CD4-positive, alpha-beta memory T cell (primary cell): ENCODE measurements around the gene PLEK. TPM values are rescaled to one million over a fixed set of nuclear protein-coding genes. Genes with fewer than 3 reads are reported as not detected.
"Not testable (repeated sequence)": the region's sequence is repeated elsewhere in the genome, so short reads cannot be mapped to it uniquely, and the experiment has no call there.

Experiments
- CTCF ChIA-PET: fragments of 350-600 bp; sonication (Branson Sonifier 250); formaldehyde crosslinking; loops from one replicate; lab custom pipeline; 2021; ENCODE audit warnings: inconsistent platforms; ENCODE audit not compliant: partially characterized antibody; lab: Charles Lee
- POLR2A ChIA-PET: fragments of 350-600 bp; sonication (Branson Sonifier 250); formaldehyde crosslinking; loops from one replicate; lab custom pipeline; 2021; ENCODE audit not compliant: partially characterized antibody; lab: Charles Lee
- DNase-seq, 5 donors: peaks; one replicate each; pipeline versions ENCODE4 v3.0.0 to v3.0.0-alpha.2; 2020 to 2022; ENCODE audit warnings: mixed read lengths in 1 of 5
- H3K27ac ChIP-seq: one replicate; pipeline ENCODE4 v1.7.0; 2013; ENCODE audit warnings: low read depth, low read length
- H3K27me3 ChIP-seq: 2 replicates; pipeline ENCODE4 v1.7.0; 2013; ENCODE audit warnings: mild to moderate bottlenecking, low read length, moderate library complexity; ENCODE audit not compliant: insufficient read depth
- H3K36me3 ChIP-seq: 2 replicates; pipeline ENCODE4 v1.7.0; 2013; ENCODE audit warnings: mild to moderate bottlenecking, low read length, moderate library complexity; ENCODE audit not compliant: insufficient read depth
- H3K4me1 ChIP-seq: 2 replicates; pipeline ENCODE4 v1.7.0; 2013; ENCODE audit warnings: mild to moderate bottlenecking, low read length, moderate library complexity; ENCODE audit not compliant: insufficient read depth
- H3K4me3 ChIP-seq, 2 donors: one replicate each; pipeline ENCODE4 v1.7.0; 2013; ENCODE audit warnings: low read length in 2 of 2, mild to moderate bottlenecking in 1 of 2
- H3K9me3 ChIP-seq, 2 donors: one replicate each; pipeline ENCODE4 v1.7.0; 2013; ENCODE audit warnings: low read length in 2 of 2, control low read depth in 1 of 2; ENCODE audit not compliant: control insufficient read depth in 1 of 2
- H3K27ac Mint-ChIP-seq, 7 donors: one replicate each; pipeline ENCODE4 v1.8.0; 2020 to 2021; ENCODE audit warnings: mixed read lengths in 7 of 7, mild to moderate bottlenecking in 6 of 7, inconsistent platforms in 3 of 7, moderate library complexity in 3 of 7
- H3K27me3 Mint-ChIP-seq, 2 donors: one replicate each; pipeline ENCODE4 v1.8.0; 2020 to 2021; ENCODE audit warnings: mixed read lengths in 2 of 2
- H3K36me3 Mint-ChIP-seq, 2 donors: one replicate each; pipeline ENCODE4 v1.8.0; 2020 to 2021; ENCODE audit warnings: mixed read lengths in 2 of 2, inconsistent platforms in 1 of 2, mild to moderate bottlenecking in 1 of 2
- H3K4me1 Mint-ChIP-seq, 4 donors: one replicate each; pipeline ENCODE4 v1.8.0; 2020 to 2021; ENCODE audit warnings: mixed read lengths in 4 of 4, mild to moderate bottlenecking in 1 of 4
- H3K4me3 Mint-ChIP-seq, 8 donors: one replicate each; pipeline ENCODE4 v1.8.0; 2020 to 2021; ENCODE audit warnings: mixed read lengths in 8 of 8, mild to moderate bottlenecking in 7 of 8, moderate library complexity in 6 of 8, inconsistent platforms in 3 of 8
- H3K9me3 Mint-ChIP-seq, 8 donors: one replicate each; pipeline ENCODE4 v1.8.0; 2020 to 2021; ENCODE audit warnings: mixed read lengths in 8 of 8, mild to moderate bottlenecking in 5 of 8, inconsistent platforms in 3 of 8, moderate library complexity in 1 of 8
- intact Hi-C: fragments of 100-400 bp; cut with micrococcal nuclease; formaldehyde crosslinking; loops from one replicate; pipeline ENCODE4 v1.15.1; 2023
- polyA plus RNA-seq, 2 donors: library from polyadenylated mRNA; unstranded; fragments of 300-500 nt; fragmentation: Illumina TruSeq; gene quantifications; one replicate each; pipeline ENCODE4 v1.2.3, GENCODE V29; 2021
- total RNA-seq, 2 experiments: library from RNA; stranded (reverse); gene quantifications; one replicate each; pipeline ENCODE4 v1.2.3, GENCODE V29; 2021

The PLEK gene
- total and polyA plus RNA-seq, 4 experiments from 2014 or later = 5.7 to 10.7 (median 8.2) TPM

DNA sequence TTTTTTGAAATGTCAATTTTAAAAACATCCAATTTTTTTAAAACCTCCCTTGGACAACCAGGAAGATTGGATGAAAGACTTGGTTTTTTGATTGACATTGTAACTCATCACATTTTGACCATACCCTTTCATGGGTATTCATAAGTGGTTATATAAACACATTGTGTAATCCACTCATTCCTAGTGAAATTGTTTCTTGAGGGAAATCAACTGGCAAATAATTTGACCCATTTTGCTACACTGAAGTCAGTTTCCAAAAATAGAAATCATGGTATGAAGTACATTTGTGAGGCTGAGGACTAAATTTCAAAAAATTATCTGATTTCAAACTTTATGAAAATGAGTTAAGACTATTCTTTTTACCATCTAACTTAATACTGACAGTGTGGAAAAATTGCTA is 70.5 kb downstream of the PLEK start:
- H3K36me3 ChIP-seq = no peaks in the 10 kb centered on the region
- no peak overlapping the region for H3K4me3 ChIP-seq
- ChIA-PET POLR2A (no interaction called here), CTCF (interaction anchor here (0.9 kb wide), 1 partner anchor 75 kb away, joined by 3 read pairs; no protein-coding TSS in a partner anchor)
- Mint-ChIP-seq H3K4me3 (no peak overlapping the region), H3K27me3 (peaks cover 0 to 2% of the 10 kb centered on the region in 2 donors), H3K4me1 (peaks cover 5 to 23% (median 8%) of the 10 kb centered on the region in 4 donors), H3K36me3 (no peaks in the 10 kb centered on the region), H3K27ac (no peak overlapping the region), H3K9me3 (peaks cover 0 to 1% (median 0%) of the 10 kb centered on the region in 8 donors)
- H3K27ac ChIP-seq = no peak overlapping the region
- peaks cover 2% of the 10 kb centered on the region for H3K4me1 ChIP-seq
- no peaks in the 10 kb centered on the region for H3K9me3 ChIP-seq
- no peaks in the 10 kb centered on the region for H3K27me3 ChIP-seq
- no peak for DNase-seq
- intact Hi-C loops = no loop called here

- no peak for DNase-seq
- Mint-ChIP-seq H3K27me3 (peaks cover 0 to 2% of the 10 kb centered on the region in 2 donors), H3K36me3 (no peaks in the 10 kb centered on the region), H3K27ac (no peak overlapping the region), H3K4me3 (no peak overlapping the region), H3K4me1 (peaks cover 6 to 30% (median 13%) of the 10 kb centered on the region in 4 donors), H3K9me3 (no peaks in the 10 kb centered on the region)
- ChIA-PET CTCF (interaction anchor here (0.9 to 1.1 kb wide), 3 partner anchors 48 to 311 kb away, joined by 3 read pairs; no protein-coding TSS in a partner anchor), POLR2A (no interaction called here)
- no peaks in the 10 kb centered on the region for H3K27me3 ChIP-seq
- no peak overlapping the region for H3K27ac ChIP-seq
- intact Hi-C loops = no loop called here
- H3K9me3 ChIP-seq = no peaks in the 10 kb centered on the region
- no peak overlapping the region for H3K4me3 ChIP-seq
- no peaks in the 10 kb centered on the region for H3K36me3 ChIP-seq
- H3K4me1 ChIP-seq = peaks cover 9% of the 10 kb centered on the region
These were observed 71.2 kb downstream of the PLEK start for GRCh38 chr2:68436270-68436669.

GRCh38 chr2:68438455-68439303 is 73.6 kb downstream of the PLEK start:
- H3K27me3 Mint-ChIP-seq = no peaks in the 10 kb centered on the region
- ChIA-PET POLR2A (interaction anchor here (1.2 kb wide), 1 partner anchor 10 kb away, joined by 3 read pairs; no protein-coding TSS in a partner anchor), CTCF (interaction anchor here (0.8 to 5.3 kb wide), 4 partner anchors 10 to 77 kb away, joined by 3 to 78 read pairs (median 12); no protein-coding TSS in a partner anchor)
- peak overlapping the region in 1 of 7 donors; percentile 10 for H3K27ac Mint-ChIP-seq
- Histone ChIP-seq H3K9me3 (no peaks in the 10 kb centered on the region), H3K4me3 (no peak overlapping the region), H3K36me3 (no peaks in the 10 kb centered on the region), H3K27ac (no peak overlapping the region), H3K27me3 (no peaks in the 10 kb centered on the region), H3K4me1 (peaks cover 16% of the 10 kb centered on the region)
- no peaks in the 10 kb centered on the region for H3K9me3 Mint-ChIP-seq
- H3K4me3 Mint-ChIP-seq = no peak overlapping the region
- DNase-seq = no peak
- intact Hi-C loops = loop anchor here (2.0 kb wide), 1 partner anchor 156 kb away; no protein-coding TSS in a partner anchor
- no peaks in the 10 kb centered on the region for H3K36me3 Mint-ChIP-seq
- peaks cover 10 to 26% (median 18%) of the 10 kb centered on the region in 4 donors for H3K4me1 Mint-ChIP-seq

- peak; percentile 78 to 87 (median 83) for DNase-seq
- Histone ChIP-seq H3K27ac (peak overlapping the region; percentile 3), H3K36me3 (no peaks in the 10 kb centered on the region), H3K4me3 (no peak overlapping the region), H3K27me3 (no peaks in the 10 kb centered on the region), H3K4me1 (peaks cover 16% of the 10 kb centered on the region), H3K9me3 (no peaks in the 10 kb centered on the region)
- ChIA-PET POLR2A (interaction anchor here (0.7 to 2.3 kb wide), 7 partner anchors 38 to 319 kb away, joined by 3 to 6 read pairs (median 5); partner anchors contain the start of gene PLEK), CTCF (interaction anchor here (0.6 to 5.3 kb wide), 27 partner anchors 12 to 485 kb away, joined by 3 to 78 read pairs (median 4); partner anchors contain the start of gene PLEK)
- Mint-ChIP-seq H3K36me3 (no peaks in the 10 kb centered on the region), H3K9me3 (no peaks in the 10 kb centered on the region), H3K27ac (peak overlapping the region; percentile 65 to 94 (median 89)), H3K4me3 (peak overlapping the region in 5 of 8 donors; percentile 24 to 62 (median 37)), H3K27me3 (no peaks in the 10 kb centered on the region), H3K4me1 (peaks cover 8 to 24% (median 15%) of the 10 kb centered on the region in 4 donors)
- intact Hi-C loops = loop anchor here (1.0 kb wide), 2 partner anchors 79 to 319 kb away; no protein-coding TSS in a partner anchor
These were observed 76.3 kb downstream of the PLEK start for GRCh38 chr2:68441179-68441993.

DNA sequence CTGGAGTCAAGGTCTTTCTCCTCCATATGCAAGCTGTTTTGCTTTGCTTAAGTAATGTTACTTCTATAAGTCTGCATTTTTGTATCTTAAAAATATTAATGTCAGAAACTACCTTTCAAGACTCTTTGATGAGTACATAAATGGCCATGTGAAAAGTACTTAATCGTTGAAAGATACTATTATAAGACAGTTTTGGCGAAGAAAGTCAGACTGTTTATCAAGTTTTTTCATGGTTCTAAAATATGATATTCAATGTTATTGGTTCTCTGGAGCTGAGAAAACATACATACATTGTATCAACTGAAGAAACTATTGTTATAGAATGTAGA is 76.9 kb downstream of the PLEK start:
- Histone ChIP-seq H3K4me3 (no peak overlapping the region), H3K9me3 (no peaks in the 10 kb centered on the region), H3K27me3 (no peaks in the 10 kb centered on the region), H3K4me1 (peaks cover 16% of the 10 kb centered on the region), H3K36me3 (no peaks in the 10 kb centered on the region), H3K27ac (no peak overlapping the region)
- Mint-ChIP-seq H3K4me3 (no peak overlapping the region), H3K36me3 (no peaks in the 10 kb centered on the region), H3K27ac (peak overlapping the region in 1 of 7 donors; percentile 71), H3K9me3 (peaks cover 0 to 2% (median 0%) of the 10 kb centered on the region in 8 donors), H3K4me1 (peaks cover 8 to 20% (median 15%) of the 10 kb centered on the region in 4 donors), H3K27me3 (no peaks in the 10 kb centered on the region)
- no peak for DNase-seq
- ChIA-PET CTCF (interaction anchor here (0.7 to 5.3 kb wide), 16 partner anchors 12 to 485 kb away, joined by 3 to 78 read pairs (median 6); partner anchors contain the start of gene PLEK), POLR2A (interaction anchor here (0.7 to 2.3 kb wide), 7 partner anchors 38 to 320 kb away, joined by 3 to 6 read pairs (median 5); partner anchors contain the start of gene PLEK)
- intact Hi-C loops = loop anchor here (1.0 kb wide), 2 partner anchors 80 to 320 kb away; no protein-coding TSS in a partner anchor

DNA sequence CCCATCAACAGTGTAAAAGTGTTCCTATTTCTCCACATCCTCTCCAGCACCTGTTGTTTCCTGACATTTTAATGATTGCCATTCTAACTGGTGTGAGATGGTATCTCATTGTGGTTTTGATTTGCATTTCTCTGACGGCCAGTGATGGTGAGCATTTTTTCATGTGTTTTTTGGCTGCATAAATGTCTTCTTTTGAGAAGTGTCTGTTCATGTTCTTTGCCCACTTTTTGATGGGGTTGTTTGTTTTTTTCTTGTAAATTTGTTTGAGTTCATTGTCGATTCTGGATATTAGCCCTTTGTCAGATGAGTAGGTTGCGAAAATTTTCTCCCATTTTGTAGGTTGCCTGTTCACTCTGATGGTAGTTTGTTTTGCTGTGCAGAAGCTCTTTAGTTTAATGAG is 81.3 kb downstream of the PLEK start:
- H3K4me1 ChIP-seq, DNase-seq, H3K9me3 ChIP-seq, H3K4me1 Mint-ChIP-seq, intact Hi-C loops, POLR2A ChIA-PET, H3K27me3 Mint-ChIP-seq, H3K27ac Mint-ChIP-seq, H3K27me3 ChIP-seq, CTCF ChIA-PET, H3K4me3 Mint-ChIP-seq, H3K36me3 ChIP-seq, H3K27ac ChIP-seq, H3K4me3 ChIP-seq, H3K36me3 Mint-ChIP-seq: not testable (repeated sequence)
- H3K9me3 Mint-ChIP-seq = peaks cover 0 to 10% (median 5%) of the 10 kb centered on the region in 8 donors
